Measurements from ENCODE around the gene CEP135.
"Not testable (repeated sequence)": the region's sequence is repeated elsewhere in the genome, so short reads cannot be mapped to it uniquely, and the experiment has no call there.

CEP135 gene

DNA sequence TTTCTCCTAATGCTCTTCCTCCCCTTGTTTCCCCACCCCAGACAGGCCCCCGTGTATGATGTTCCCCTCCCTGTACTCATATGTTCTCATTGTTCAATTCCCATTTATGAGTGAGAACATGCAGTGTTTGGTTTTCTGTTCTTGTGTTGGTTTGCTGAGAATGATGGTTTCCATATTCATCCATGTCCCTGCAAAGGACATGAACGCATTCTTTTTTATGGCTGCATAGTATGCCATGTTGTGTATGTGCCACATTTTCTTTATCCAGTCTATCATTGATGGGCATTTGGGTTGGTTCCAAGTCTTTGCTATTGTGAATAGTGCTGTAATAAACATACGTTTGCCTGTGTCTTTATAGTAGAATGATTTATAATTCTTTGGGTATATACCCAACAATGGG, 124.0 kb downstream of the CEP135 start:
- DNase-seq (ENCODE audit: low read depth in 2 of 3, low spot score in 2 of 3): not testable (repeated sequence)

DNA sequence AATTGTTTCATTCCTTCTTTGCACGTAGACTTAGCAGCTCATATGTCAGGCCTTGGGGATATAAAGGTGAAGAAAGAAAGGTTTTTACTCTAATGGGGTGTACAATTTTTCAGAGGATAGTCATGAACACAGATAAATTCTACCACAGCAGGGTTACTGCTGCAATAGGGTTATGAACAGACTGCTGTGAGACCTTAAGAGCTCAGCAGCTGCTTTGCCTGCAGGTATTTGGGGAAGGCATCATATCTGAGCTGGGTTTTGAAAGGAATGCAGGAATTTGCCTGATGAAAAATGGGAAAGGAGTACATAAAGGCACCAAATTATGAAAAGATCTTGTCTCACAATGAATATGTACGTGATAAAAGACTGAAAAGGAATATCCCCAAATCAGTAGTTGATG, 128.9 kb downstream of the CEP135 start:
- no peak for DNase-seq (ENCODE audit: low read depth in 2 of 3, low spot score in 2 of 3)

DNA sequence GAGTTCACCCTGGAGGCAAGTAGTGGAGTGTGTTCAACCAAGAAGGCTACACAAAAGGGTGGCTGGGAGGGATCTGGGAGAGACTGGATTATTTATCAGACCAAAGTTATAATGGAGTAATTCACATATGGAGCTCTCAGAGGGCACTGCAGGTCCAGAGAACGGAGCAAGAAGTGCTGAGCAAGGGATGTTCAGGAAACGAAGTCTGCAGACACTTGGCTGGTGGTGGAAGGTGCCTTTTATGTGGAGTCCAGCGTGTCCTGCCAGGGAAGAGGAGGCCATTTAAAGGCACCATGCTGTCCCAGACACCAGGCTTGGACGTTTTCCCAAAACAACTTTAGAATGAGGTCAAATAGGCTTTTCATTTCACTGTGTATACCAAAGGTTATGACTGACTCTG, 130.1 kb downstream of the CEP135 start:
- no peak for DNase-seq (ENCODE audit: low read depth in 2 of 3, low spot score in 2 of 3)

DNA sequence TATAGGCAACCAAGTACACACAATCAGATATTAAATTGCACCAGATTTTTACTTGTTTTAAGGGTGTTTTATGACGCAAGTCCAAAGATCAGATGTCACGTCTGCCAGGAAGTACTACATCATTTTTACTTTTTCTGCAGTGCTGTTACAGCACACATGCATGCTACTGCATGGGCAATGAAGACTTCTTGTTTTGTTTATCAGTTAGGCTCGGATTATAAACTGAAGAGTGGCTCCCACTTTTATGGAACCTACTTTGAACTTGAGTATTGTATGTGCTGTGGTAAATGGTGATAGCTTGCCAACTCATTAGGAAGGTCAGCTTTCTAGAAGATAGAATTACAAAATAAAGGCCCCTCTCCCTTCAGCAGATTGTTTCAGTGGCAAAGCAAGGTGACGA, 131.6 kb downstream of the CEP135 start:
- DNase-seq (ENCODE audit: low read depth in 2 of 3, low spot score in 2 of 3): no peak

DNA sequence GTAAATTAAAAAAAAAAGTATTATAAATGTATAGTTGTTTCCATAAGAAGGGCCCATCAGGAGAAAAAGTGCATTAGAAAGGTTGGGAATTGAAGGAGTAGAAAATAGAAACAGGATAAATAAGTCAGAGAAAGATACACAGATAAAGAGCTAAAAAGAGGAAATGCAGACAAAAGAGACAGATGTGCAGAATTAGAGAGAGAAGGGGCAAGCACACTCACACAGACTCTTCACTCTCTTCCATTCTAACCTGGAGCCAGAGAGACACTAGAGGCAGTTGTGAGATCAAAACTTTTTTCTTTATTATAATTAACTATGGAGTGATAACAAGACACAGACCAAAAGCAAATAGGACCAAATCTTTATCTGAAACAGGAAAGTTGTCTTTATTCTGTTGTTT, 134.1 kb downstream of the CEP135 start:
- DNase-seq (ENCODE audit: low read depth in 2 of 3, low spot score in 2 of 3): no peak
